Stimulated activated CD4-positive, alpha-beta T cell treated with anti-CD3 and anti-CD28 coated beads, Interleukin-12 subunit alpha, Interleukin-12 subunit beta, amount 100 ng/mL, for 24 hours (primary cell): ENCODE results near the gene PRR12.

Experiments
- DNase-seq, 2 experiments: peaks; one replicate each; pipeline ENCODE4 v3.0.0-alpha.2; 2020; ENCODE audit warnings: low read depth in 2 of 2

PRR12 gene

DNA sequence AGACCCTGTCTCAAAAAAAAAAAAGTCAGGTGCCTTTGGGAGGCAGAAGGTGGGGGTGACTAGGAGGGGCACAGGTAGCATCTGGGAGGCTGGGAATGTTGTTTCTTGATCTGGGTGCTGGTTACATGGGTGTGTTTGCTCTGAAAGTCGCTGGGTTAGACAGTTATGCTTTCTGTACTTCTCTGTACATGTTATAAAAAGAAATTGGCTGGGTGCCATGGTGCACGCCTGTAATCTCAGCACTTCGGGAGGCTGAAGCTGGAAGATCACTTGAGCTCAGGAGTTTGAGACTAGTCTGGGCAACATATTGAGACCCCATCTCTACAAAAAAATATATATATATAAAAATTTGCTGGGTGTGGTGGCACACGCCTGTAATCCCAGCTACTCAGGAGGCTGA is 25.7 kb upstream of the PRR12 start:
- DNase-seq: no peak

DNA sequence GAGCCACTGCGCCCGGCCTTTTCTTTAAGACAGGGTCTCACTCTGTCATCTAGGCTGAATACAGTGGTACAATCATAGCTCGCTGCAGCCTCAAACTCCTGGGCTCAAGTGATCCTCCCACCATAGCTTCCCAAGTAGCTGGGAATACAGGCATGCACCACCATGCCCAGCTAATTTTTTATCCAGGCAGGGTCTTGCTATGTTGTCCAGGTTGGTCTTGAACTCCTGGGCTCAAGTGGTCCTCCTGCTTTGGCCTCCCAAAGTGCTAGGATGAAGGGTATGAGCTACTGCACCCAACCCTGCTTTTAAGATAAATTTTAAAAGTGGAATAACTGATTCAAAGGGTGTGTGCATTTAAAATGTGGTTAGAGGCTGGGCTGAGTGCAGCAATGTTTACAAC is 24.7 kb upstream of the PRR12 start:
- no peak for DNase-seq

DNA sequence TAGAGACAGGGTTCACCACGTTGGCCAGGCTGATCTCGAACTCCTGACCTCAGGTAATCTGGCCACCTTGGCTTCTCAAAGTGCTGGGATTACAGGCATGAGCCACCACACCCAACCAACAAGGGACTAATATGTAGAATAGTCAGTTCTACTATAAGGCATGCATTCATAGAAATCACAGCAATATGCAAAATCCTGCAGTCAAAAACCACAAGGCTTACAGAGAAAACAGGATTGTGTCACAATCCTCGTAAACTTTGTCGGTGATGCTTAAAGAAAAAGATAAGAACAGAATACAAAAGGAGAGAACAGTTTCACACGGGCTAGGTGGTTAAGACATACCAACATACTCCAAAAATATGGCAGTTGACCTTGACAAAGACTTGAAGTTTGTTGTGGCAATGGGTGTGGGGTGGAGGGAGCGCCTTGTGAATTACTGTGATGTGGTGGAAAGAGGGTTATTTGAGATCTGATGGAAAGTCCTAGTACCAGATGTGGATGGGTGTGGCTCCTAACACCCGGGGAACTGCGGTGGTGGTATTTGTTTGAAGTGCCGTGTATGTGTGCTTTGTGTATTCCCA is 23.0 kb upstream of the PRR12 start:
- DNase-seq: peak in 1 of 2 experiments; percentile 30

DNA sequence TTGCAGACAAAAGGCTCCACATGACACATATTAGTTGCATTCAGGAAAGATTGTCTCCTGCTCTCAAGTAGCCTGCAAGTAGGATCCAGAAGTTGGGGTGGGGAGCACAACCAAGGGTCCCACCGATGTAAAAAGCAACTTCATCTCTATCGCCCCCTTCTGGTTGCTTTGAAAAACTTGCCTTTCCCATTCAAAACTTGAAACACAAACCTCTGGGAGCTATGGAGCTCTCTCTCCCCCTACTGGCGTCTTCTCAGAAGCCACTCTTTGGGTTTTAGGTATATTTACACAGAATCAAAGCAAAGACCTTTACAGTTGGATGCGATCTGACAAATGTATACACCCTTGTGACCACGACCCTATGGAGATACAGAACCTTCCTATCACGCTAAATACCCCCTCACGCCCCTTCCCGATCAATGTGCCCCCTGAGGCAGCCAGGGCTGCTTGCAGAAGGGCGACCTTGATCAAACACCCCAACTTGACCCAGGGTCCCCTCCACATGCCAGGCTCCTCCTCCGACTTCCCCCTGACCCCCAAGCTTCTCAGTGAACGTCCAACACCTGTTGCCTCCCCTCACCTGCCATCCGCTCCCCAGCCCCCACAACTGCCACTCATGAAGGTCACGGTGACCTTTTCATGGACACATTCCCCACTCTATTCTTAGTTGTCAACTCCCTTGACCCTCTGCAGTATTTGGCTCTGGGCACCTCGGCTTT is 20.7 kb upstream of the PRR12 start:
- peak in 1 of 2 experiments; percentile 50 for DNase-seq

DNA sequence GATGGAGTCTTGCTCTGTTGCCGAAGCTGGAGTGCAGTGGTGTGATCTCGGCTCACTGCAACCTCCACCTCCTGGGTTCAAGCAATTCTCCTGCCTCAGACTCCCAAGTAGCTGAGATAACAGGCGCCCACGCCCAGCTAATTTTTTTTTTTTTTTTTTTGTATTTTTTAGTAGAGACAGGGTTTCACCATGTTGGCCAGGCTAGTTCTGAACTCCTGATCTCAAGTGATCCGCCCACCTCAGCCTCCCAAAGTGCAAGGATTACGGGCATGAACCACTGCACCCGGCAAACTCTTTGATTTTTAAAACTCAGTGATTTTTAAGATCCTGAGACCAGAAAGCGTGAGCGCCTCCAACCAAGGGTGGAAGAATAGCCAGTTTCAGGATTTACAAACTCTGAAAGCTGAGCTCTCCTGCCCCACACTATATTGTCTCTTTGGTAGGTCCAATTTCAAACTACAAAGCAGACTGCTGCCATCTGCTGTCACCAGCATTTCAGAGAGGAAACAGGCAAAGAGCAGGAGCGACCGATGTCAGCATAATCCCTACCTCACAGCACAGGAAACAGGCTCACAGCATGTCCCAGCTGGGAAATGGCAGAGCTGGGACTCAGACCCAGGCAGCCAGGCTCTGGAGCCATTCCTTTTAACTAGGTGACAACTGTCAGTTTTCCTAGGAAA is 19.8 kb upstream of the PRR12 start:
- DNase-seq: no peak

DNA sequence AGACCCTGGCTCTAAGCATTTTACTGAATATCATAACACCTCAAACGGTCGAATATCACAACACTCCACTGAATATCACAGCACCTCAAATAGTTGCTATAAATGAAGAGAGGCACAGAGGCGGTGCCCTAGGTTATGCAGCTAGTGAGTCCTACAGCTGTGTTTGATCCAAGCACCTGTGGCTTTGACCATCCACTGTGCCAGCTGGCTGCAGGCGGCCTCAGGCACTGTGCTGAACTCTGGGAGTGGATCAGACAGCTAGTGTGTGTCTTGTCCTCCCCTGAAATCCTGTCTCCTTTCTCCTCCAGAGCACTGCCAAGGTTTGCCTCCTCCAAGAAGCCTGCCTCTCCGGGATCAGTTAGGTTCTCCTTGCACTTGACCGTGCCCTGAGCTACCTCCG is 18.0 kb upstream of the PRR12 start:
- no peak for DNase-seq

DNA sequence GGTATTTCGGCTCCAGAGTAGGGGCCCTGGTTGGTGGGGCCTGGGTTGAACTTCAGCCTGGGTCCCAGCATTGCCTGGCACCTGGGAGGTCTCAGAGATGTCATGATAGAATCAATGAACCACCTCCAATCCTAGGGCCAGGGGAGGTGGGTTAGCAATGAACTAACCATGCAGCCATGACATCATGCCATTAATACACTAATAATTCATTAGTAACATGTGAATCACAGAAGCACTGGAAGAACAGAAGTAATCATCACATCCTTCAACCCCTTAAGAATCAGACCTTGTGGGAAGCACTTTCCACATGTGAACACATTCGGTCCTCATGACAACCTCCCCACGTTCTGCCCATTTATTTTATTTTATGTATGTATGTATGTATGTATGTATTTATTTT is 17.6 kb upstream of the PRR12 start:
- DNase-seq: no peak

DNA sequence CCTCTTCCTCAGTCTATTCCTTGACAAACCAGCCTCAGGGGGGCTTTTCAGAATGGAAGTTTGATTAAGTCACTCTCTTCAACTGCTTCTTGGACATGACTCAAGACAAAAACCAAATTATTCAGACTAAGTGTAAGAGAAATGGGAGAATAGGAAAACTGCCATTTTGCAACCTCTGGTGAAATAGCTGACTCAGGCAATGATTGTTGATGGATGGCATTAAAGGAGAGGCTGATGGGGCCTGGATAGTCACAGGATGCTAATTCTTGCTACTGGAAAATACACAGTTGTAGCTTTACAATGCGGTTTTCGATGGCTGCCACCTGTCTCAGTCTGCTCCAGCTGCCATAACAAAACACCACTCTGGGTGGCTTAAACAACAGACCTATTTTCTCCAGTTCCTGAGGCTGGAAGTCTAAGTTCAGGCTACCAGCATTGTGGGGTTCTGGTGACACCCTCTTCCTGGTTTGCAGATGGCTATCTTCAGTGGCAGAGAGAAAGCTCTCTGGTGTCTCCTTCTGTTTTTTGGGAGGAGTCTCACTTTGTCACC is 16.7 kb upstream of the PRR12 start:
- DNase-seq: no peak

DNA sequence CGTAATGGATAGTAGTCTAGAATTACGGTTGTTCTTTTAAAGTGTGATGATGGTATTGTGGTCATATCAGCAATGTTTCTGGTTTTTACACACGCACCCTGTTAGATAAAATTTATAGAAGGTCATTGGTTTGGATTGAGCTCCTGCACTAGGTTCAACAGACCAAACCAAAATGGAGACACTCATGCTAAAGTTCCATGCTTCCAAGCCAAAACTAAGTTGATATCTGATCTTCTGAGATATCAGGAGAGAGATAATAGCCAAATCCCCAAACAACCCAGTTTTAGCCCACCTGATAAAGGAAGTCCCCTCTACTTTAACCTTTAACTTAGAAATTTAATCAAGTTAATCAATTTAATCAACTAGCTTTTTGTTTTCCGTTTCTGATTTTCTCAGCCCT is 11.8 kb upstream of the PRR12 start:
- no peak for DNase-seq

DNA sequence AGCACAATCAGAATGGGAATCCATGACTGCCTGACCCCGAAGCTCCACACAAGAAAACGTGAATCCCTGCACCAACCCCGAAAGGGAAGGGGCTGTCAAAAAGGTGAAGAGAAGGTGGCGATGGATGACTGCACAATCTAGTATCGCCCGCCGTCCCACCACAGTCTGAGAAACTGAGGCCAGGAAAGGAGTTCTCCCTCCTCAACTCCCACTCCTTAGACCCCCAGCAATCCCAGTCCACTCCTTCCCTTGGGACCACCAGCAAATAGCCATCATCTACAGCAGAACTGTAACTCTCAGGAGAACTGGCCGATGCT is 11.1 kb upstream of the PRR12 start:
- DNase-seq: no peak

DNA sequence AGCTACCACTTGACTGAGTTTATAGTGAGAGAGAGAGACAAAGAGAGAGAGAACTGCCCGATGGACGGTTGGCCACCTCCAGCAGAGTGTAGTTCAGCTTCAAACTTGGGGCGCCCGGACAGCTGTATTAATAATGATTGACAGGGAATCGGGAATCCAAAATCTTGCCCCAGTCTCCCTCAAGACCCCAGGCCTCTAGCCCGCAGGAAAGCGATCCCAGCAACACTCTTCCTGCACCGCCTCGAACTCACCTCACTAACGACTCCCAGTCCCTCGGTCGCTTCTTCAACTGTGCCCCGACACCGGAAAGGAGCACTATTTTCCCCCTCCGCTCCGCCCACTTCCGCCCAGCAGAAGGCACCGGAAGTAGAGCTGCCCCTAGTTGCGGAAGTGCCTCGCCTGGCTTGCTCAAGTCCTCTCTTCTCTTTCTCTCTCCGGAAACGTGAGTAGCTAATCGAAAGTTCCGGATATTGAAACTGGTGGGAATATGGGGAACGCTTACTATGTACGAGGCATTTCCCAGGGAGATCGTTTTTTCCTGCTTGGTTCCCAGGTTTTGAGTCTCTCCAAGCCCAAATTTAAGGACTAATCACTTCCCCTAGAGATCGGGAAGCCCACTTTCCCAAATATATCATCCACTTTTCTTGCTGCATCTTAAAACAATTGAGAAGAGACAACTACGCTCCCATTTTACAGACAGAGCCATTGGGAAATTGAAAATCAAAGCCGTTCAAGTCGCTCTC is 10.5 kb upstream of the PRR12 start, which contains the start of gene NOSIP:
NOSIP (minus strand) TSS at position 293 of the 743 bp plus-strand sequence. CDS start 19,865 bp downstream, outside the sequence.
- peak; percentile 95 to 97 for DNase-seq

DNA sequence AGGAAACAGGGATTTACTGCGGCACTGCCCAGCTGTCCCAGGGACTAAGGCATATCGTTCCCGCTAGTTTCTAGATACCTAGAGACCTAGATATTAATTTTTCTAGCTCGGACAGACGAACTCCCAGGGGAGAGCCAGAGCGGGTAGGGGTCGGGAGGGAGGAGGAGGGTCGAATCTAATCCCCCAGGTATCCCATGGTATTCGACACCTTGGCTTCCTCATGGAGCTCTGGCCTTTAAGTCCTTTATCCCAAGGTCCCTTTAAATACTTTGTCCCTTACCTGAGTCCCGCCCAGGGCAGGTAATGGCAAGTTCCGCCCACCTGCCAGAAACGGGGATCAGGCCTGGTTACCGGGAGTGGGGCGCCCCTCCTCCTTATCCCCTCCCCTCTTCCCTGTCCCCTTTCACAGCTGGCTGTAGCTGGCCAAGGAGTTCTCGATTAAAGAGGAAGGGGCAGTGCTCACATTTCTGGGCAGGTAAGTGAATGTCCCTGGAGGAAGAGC is 9.9 kb upstream of the PRR12 start, which contains the start of gene PRRG2:
PRRG2 (plus strand) TSS at position 310 of the 502 bp plus-strand sequence. CDS start 1,904 bp downstream, outside the sequence.
- DNase-seq: no peak

DNA sequence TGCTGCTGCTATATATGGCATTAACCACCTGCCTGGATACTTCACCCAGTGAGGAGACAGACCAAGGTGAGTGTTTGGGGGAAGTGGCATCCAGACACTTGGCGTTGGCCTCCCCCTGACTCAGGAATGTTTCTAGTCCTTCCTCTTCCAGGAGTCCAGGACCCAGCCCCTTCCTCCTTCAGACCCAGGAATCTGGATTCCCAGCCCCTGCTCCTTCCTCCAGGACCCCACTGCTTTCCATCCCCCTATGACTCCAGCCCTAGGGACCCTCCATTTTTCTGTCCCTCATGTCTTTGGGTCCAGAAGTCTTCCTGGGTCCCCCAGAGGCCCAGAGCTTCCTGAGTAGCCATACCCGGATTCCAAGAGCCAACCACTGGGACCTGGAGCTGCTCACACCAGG is 7.7 kb upstream of the PRR12 start:
- no peak for DNase-seq

DNA sequence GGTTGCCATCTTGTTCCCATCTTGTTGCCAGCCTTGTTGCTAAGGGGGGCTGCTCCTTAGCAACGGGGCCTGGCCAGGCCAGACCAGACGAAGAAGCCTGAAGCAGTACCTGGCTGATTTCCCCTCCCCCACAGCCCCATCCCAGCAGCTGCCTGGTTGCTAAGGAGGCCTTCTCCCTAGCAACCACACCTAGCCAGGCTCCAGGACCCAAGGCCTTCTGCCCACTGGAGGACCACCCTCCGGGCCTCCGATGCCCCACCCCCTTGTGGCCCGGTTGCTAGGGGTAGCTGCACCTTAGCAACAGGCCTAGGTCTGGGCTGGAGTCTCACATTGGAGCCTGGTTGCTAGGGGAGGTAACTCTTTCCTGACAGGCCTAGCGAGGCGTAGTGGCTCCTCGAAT is 6.0 kb upstream of the PRR12 start:
- DNase-seq: no peak

DNA sequence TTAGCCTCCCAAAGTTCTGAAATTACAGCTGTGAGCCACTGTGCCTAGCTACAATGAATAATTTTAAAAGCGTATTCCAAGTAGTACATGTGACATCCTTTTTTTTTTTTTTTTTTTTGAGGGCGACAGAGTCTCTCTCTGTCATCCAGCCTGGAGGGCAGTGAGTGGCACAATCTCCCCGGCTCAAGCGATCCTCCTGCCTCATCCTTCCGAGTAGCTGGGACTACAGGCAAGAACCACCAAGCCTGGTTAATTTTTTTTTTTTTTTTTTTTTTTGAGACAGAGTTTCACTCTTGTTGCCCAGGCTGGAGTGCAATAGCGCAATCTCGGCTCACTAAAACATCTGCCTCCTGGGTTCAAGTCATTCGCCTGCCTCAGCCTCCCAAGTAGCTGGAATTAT is 3.8 kb upstream of the PRR12 start:
- no peak for DNase-seq

DNA sequence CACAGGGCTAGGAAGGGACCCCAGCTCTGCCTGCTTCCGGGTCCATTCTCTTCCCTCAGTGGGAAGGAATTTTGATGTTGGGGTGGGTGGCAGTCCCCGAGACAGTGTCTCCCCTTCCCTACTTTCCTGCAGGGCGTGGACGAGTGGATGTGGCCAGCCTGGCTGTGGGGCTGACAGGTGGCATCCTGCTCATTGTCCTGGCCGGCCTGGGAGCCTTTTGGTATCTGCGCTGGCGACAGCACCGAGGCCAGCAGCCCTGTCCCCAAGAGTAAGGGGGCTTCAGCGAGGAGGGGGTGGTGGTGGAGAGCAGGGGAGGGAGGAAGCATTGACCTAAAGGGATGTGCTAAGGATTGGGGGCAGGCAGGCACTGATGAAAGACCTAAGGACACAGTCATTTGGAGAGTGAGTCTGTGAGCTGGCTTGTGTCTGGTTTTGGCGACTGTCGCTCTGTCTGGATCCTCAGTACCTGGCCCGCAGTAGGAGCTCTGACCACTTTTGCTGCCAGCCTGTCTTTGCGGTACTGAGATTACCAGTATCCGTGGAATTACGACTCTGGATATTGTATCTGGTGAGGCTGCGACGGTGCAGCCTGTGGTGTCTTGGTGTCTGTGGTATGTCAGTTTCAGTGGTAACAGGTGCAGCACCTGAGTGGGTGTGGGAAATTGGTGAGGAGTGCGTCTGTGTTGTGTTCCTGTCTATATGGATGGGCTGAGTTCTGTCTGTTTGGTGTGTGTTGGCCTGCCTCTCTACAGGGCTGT is 2.4 kb upstream of the PRR12 start:
- DNase-seq: peak in 1 of 2 experiments; percentile 37

DNA sequence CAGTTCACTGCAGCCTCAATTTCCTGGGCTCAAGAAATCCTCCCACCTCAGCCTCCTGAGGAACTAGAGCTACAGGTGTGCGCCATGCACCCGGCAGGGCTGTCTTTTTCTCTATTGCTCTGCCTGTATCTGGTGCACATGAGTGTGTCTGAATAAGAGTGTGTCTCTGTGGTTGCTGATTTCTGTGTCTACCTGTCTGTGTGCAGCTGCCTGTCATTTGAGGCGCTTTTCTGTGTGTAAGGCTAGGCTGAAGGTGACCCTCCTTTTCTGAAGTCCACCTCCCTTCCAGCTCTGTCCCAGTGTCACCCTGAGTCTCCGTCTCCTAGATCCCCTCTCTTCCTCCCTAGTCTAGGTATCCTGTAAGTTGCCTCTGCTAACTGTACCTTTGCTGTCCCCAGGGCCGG is 1.5 kb upstream of the PRR12 start:
- DNase-seq: no peak

DNA sequence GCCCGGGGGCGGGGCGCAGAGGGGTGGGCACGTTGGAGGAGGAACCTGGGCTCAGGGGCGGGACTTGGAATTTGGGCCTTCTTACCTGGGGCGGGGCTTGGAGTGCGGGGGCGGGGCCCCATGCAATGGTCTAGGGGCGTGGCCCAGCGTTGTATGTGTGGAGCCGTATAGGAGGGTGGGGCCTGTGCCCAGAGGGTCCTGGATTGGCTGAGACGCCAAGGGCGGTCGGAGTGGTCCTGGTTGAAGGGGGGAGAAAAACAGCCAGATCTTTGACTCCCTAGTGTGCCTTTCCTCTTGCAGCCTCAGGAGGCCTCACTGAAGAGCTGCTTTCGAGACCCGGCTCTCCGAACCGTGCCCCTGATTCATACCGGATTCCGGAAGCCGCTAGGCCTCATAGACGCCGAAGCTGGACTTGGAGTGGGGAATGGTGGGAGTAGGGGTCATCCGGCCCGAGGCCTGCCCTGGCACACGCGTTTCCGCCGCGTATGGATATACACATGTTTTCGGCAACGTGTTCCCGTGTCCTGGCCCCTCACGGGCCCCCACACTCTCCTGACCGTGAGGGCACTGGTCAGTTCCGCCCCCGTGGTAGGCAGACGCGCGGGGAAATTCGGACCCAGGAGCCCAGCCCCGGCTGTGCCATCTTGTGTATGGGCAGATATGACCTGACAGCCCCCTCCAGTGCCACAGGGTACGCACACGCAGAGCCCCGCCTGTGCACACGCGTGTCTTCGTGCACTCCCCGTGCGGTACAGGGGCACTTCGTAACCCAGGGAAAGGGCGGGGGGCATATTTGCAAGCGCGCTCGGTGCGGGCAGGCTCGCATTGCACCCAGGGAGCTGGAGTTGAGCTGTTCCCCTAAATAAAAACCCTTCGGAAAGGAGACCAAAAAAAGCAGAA is 661 bp upstream of the PRR12 start:
- peak; percentile 83 to 94 for DNase-seq

DNA sequence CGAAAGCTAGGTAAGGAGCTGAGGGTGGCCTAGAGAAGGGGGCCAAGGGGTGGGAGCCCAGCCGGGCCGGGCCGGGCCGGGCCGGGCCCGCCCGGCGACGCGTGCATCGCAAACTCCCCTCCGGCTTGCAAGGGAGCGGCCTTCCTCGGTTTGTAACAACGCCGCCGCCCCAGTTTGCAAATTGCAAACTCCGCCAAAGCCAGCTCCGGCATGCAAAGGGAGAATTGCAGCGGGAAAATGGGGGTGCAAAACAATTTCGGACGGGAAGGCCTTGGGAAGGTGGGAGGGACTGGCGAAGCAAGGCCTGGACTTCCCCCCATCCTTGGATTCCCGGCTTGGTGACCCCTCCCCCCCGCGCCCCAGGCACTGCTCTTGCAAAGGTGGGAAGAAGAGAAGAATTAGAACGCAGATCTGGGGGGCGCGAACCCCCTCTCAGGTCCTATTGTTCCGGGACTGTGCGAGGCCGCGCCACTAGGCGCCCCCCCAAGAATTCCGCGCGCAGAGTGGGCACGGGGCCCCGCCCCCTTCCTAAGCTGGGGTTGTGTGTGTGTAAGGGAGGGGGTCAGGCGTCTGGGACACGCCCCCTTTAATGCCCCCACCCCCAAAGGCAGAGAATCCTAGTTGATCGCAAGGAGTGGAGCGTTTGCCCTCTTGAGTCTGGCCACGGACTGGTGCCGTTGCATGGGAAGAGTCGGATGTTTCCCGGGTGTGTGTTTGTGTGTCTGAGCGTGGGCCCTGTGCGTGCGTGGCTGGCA is 926 bp downstream of the PRR12 start:
- peak in 1 of 2 experiments; percentile 41 for DNase-seq
